Smooth muscle cell (in vitro differentiated cells): ENCODE data around the gene OR7C1. TPM values are rescaled to one million over a fixed set of nuclear protein-coding genes. Genes with fewer than 3 reads are reported as not detected.

Experiments
- DNase-seq: peaks from one replicate; lab custom pipeline; 2025; ENCODE audit not compliant: unreplicated experiment; lab: John Stamatoyannopoulos, UW
- H2AFZ ChIP-seq: fragments of 200-600 bp; sonication (generic); 2 replicates; pipeline ENCODE4 v1.6.0; 2016; ENCODE audit warnings: antibody characterized with exemption, low read depth, mild to moderate bottlenecking
- H3F3A ChIP-seq: fragments of 200-600 bp; sonication (generic); 2 replicates; pipeline ENCODE4 v1.6.0; 2017; ENCODE audit warnings: antibody characterized with exemption, low read depth
- H3K27ac ChIP-seq: fragments of 200-600 bp; sonication (generic); 2 replicates; pipeline ENCODE4 v1.5.1; 2016; ENCODE audit warnings: low read depth, mild to moderate bottlenecking
- H3K27me3 ChIP-seq: fragments of 200-600 bp; sonication (generic); 2 replicates; pipeline ENCODE4 v1.6.1; 2016; ENCODE audit warnings: low read depth, mild to moderate bottlenecking
- H3K36me3 ChIP-seq: fragments of 200-600 bp; sonication (generic); 2 replicates; pipeline ENCODE4 v1.5.1; 2016; ENCODE audit warnings: low read depth
- H3K4me1 ChIP-seq: fragments of 200-600 bp; sonication (generic); 2 replicates; pipeline ENCODE4 v1.5.1; 2016; ENCODE audit warnings: low read depth
- H3K4me2 ChIP-seq: fragments of 200-600 bp; sonication (generic); 2 replicates; pipeline ENCODE4 v1.6.0; 2016; ENCODE audit warnings: mild to moderate bottlenecking
- H3K4me3 ChIP-seq: fragments of 200-600 bp; sonication (generic); 2 replicates; pipeline ENCODE4 v1.5.1; 2016; ENCODE audit warnings: mild to moderate bottlenecking
- H3K79me2 ChIP-seq: fragments of 200-600 bp; sonication (generic); 2 replicates; pipeline ENCODE4 v1.6.0; 2016; ENCODE audit warnings: low read depth, mild to moderate bottlenecking
- H3K9ac ChIP-seq: fragments of 200-600 bp; sonication (generic); 2 replicates; pipeline ENCODE4 v1.6.0; 2016; ENCODE audit warnings: low read depth
- H3K9me3 ChIP-seq: fragments of 200-600 bp; sonication (generic); replicated peaks from 2 replicates; pipeline ENCODE4 v1.5.1; 2016; ENCODE audit warnings: low read depth
- H4K20me1 ChIP-seq: fragments of 200-600 bp; sonication (generic); 2 replicates; pipeline ENCODE4 v1.6.0; 2016; ENCODE audit warnings: low read depth
- WGBS: methylation state at CpG from one replicate; pipeline ENCODE4 v1.1.7; 2016; ENCODE audit warnings: low lambda C conversion rate; 5-methylcytosine and 5-hydroxymethylcytosine counted together
- polyA plus RNA-seq: library from polyadenylated mRNA; unstranded; fragments of >200 nt; fragmentation: Nextera tagmentation; extraction: Ambion mirVana; gene quantifications from 2 replicates; pipeline ENCODE4 v1.2.1, GENCODE V29; 2016
- total RNA-seq: library from RNA; depleted of rRNA; stranded (reverse); fragments of >200 nt; gene quantifications from 2 replicates; pipeline ENCODE4 v1.2.3, GENCODE V29; 2014
- TF ChIP-seq, protein P1 (sequence below): fragments of 200-600 bp; sonication (generic); IDR thresholded peaks from 2 replicates; pipeline ENCODE4 v1.5.1; 2017; ENCODE audit warnings: borderline replicate concordance, mild to moderate bottlenecking, antibody characterized with exemption; ENCODE audit not compliant: insufficient read depth, poor library complexity, severe bottlenecking

Gene OR7C1
- total and polyA plus RNA-seq, 2 experiments from 2014 or later, result not detected

DNA sequence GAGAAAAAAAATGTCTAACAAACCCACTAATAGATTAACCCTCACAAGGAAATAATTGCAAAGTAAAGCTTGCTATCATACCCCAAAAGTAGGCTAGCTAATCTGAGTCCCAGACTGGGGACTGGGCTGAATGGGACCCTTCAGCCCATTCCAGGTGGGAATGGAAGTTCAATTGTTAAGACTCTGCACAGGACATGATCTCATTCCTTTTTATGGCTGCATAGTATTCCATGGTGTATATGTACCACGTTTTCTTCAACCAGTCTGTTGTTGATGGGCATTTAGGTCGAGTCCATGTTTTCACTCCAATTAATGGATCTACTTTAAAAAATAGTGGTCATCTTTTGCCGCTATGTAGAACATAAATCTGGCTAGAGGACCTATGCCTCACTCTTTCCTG, 17.9 kb downstream of the OR7C1 start:
- H3K27me3 ChIP-seq, result no peaks in the 10 kb centered on the region
- H3K27ac ChIP-seq, result no peak overlapping the region
- no peaks in the 10 kb centered on the region for H3K79me2 ChIP-seq
- H3F3A ChIP-seq, result no peaks in the 10 kb centered on the region
- H3K4me1 ChIP-seq, result no peaks in the 10 kb centered on the region
- H3K4me2 ChIP-seq, result no peak overlapping the region
- no peak overlapping the region for H2AFZ ChIP-seq
- no peaks in the 10 kb centered on the region for H4K20me1 ChIP-seq
- TF ChIP-seq, protein P1, sequence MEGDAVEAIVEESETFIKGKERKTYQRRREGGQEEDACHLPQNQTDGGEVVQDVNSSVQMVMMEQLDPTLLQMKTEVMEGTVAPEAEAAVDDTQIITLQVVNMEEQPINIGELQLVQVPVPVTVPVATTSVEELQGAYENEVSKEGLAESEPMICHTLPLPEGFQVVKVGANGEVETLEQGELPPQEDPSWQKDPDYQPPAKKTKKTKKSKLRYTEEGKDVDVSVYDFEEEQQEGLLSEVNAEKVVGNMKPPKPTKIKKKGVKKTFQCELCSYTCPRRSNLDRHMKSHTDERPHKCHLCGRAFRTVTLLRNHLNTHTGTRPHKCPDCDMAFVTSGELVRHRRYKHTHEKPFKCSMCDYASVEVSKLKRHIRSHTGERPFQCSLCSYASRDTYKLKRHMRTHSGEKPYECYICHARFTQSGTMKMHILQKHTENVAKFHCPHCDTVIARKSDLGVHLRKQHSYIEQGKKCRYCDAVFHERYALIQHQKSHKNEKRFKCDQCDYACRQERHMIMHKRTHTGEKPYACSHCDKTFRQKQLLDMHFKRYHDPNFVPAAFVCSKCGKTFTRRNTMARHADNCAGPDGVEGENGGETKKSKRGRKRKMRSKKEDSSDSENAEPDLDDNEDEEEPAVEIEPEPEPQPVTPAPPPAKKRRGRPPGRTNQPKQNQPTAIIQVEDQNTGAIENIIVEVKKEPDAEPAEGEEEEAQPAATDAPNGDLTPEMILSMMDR, result no peak
- 45% methylated on average over 3 of the region's 3 CpGs for WGBS
- H3K4me3 ChIP-seq, result no peak overlapping the region
- H3K36me3 ChIP-seq, result no peaks in the 10 kb centered on the region
- no peak for DNase-seq
- no peak overlapping the region for H3K9ac ChIP-seq
- H3K9me3 ChIP-seq, result no peaks in the 10 kb centered on the region

DNA sequence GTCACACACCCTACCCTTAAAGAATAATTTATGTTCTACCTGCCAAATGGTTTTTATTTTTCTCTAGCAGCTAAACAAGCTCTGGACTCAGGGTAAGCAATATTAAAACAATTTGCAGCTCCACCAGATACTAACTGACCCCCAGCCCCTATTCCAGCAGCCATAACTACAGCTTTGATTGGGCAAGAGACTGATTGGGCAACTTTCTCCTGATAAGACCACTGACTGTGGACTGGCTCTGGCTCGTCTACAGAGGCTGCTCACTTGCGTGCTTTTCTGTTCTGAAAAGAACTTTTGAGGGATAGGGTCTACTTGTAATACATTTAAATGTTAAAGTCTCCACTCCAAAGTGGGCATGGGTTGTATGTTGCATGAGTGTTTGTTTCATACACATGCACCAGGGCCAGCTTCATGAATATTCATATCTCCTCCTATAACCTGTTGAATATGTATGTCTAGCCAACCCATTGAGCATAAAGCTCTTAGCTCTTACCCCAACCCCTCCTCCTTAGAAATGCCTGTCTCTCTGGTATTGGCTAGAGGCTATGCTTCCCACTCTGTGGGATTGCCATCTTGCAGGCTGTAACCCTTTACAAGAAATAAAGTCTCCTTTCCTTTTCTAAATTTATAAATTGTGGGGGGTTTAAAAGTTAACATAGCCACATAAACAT, 19.9 kb downstream of the OR7C1 start:
- Histone ChIP-seq H3K9me3 (no peaks in the 10 kb centered on the region), H2AFZ (no peak overlapping the region), H3K9ac (no peak overlapping the region), H4K20me1 (no peaks in the 10 kb centered on the region), H3F3A (no peaks in the 10 kb centered on the region), H3K79me2 (no peaks in the 10 kb centered on the region), H3K4me1 (no peaks in the 10 kb centered on the region), H3K27ac (no peak overlapping the region), H3K36me3 (no peaks in the 10 kb centered on the region), H3K4me2 (no peak overlapping the region), H3K4me3 (no peak overlapping the region), H3K27me3 (no peaks in the 10 kb centered on the region)
- DNase-seq, result no peak
- WGBS, result 76% methylated on average over 2 of the region's 2 CpGs
- TF ChIP-seq, protein P1, result no peak

DNA sequence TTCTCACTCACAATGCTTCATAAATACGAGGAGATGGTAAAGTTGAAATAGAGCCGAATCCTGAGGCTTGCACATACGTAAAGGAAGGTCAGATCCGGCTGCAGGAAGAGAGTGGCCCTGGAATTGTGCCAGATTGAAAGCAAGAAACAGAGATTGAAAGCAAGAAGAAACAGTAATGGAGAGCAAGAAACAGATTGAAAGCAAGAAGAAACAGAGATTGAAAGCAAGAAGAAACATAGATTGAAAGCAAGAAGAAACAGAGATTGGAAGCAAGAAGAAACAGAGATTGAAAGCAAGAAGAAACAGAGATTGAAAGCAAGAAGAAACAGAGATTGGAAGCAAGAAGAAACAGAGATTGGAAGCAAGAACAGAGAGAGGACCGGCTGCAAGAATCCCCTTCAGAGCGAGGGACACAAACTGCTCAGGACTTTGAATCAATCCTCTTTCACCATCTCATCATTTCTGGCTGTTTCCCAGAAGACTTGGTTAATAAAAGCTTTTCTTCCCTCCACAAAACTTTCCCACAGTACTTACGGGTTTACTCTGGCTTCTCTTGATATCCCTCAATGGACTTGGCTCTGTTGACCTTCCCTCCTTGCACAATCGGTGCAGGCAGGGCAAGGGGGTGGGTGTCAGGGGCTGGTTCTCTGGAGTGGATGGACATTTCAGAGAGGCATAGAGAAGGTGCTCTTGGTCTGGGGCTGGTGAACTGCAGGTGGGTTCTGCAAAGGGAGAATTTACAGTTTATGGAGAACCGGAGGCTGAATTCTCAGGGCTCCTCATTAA, 25.5 kb downstream of the OR7C1 start:
- no peaks in the 10 kb centered on the region for H3K27me3 ChIP-seq
- no peak overlapping the region for H3K27ac ChIP-seq
- H3K9ac ChIP-seq, result no peak overlapping the region
- H3K4me3 ChIP-seq, result no peak overlapping the region
- no peaks in the 10 kb centered on the region for H3K4me1 ChIP-seq
- no peaks in the 10 kb centered on the region for H3K79me2 ChIP-seq
- TF ChIP-seq, protein P1, result no peak
- no peak overlapping the region for H3K4me2 ChIP-seq
- no peaks in the 10 kb centered on the region for H3K36me3 ChIP-seq
- H2AFZ ChIP-seq, result no peak overlapping the region
- no peaks in the 10 kb centered on the region for H3F3A ChIP-seq
- 72% methylated on average over 9 of the region's 9 CpGs for WGBS
- no peaks in the 10 kb centered on the region for H3K9me3 ChIP-seq
- no peaks in the 10 kb centered on the region for H4K20me1 ChIP-seq
- no peak for DNase-seq

DNA sequence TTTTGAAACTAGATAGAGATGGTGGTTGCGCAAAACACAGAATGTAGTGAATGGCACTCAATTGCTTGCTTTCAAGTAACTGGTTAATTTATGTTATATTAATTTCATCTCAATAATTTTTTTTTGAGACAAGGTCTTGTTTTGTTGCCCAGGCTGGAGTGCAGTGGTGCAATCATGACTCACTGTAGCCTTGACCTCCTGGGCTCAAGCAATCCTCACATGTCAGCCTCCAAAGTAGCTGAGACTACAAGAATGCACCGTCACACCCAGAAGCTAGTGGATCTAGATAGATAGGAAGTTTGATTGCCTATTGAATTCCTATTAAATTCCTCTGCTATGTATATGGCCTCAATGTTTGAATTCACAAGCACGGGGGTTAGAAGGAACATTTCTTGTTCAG, 30.2 kb downstream of the OR7C1 start:
- Histone ChIP-seq H3K4me2 (no peak overlapping the region), H3K27ac (no peak overlapping the region), H3K4me3 (no peak overlapping the region), H3K79me2 (no peaks in the 10 kb centered on the region), H3K9ac (no peak overlapping the region), H3K4me1 (no peaks in the 10 kb centered on the region), H4K20me1 (no peaks in the 10 kb centered on the region), H3K27me3 (no peaks in the 10 kb centered on the region), H3K9me3 (no peaks in the 10 kb centered on the region), H2AFZ (no peak overlapping the region), H3F3A (no peaks in the 10 kb centered on the region), H3K36me3 (no peaks in the 10 kb centered on the region)
- TF ChIP-seq, protein P1, result no peak
- no peak for DNase-seq
- 85% methylated on average over 3 of the region's 3 CpGs for WGBS
